HEK293 (cell line): ENCODE results near the gene THSD4.
A peak's percentile ranks its signal among the peaks of the same experiment; 100 is the strongest.

ENCODE experiments used
- CTCF ChIA-PET: fragments of 350-600 bp; formaldehyde crosslinking; extraction: SDS; loops from one replicate; lab custom pipeline; 2021; ENCODE audit warnings: antibody characterized with exemption; lab: Yijun Ruan, JAX
- POLR2A ChIA-PET: fragments of 300-600 bp; formaldehyde crosslinking; extraction: SDS; loops from one replicate; lab custom pipeline; 2020; ENCODE audit warnings: antibody characterized with exemption, inconsistent platforms; lab: Yijun Ruan, JAX
- H3K27ac ChIP-seq: fragments of 200-500 bp; sonication (Bioruptor generic); 2 replicates; pipeline ENCODE4 v1.5.1; 2014; ENCODE audit warnings: low read depth, low read length, control low read depth, inconsistent platforms; ENCODE audit errors: extremely low read depth
- H3K36me3 ChIP-seq, 2 experiments: fragments of 200-500 bp in 1 of 2; sonication (Bioruptor generic) in 1 of 2; 1 replicate in 1 of 2; 2 replicates in 1 of 2; pipeline ENCODE4 v1.5.1; 2014 to 2017; ENCODE audit warnings: inconsistent platforms in 2 of 2, low read length in 2 of 2; ENCODE audit not compliant: control insufficient read depth in 2 of 2, insufficient read depth in 1 of 2
- H3K4me1 ChIP-seq: fragments of 200-500 bp; sonication (Bioruptor generic); 2 replicates; pipeline ENCODE4 v1.5.1; 2014; ENCODE audit warnings: mild to moderate bottlenecking, low read length, inconsistent platforms; ENCODE audit not compliant: control insufficient read depth, insufficient read depth
- H3K4me3 ChIP-seq: 2 replicates; pipeline ENCODE4 v1.5.1; 2011; ENCODE audit warnings: low read depth, mild to moderate bottlenecking, control low read depth, low read length, moderate library complexity
- H3K9me3 ChIP-seq: fragments of 200-500 bp; sonication (Bioruptor generic); 2 replicates; pipeline ENCODE4 v1.5.1; 2014; ENCODE audit warnings: low read depth, low read length, inconsistent platforms; ENCODE audit not compliant: control insufficient read depth, insufficient read depth
- CTCF ChIP-seq: fragments of 450-650 bp; formaldehyde crosslinking; IDR thresholded peaks from 2 replicates; pipeline ENCODE4 v1.5.1; 2016; ENCODE audit warnings: missing biosample characterization, missing genetic modification characterization
- GFI1B ChIP-seq: fragments of 450-650 bp; formaldehyde crosslinking; IDR thresholded peaks from 2 replicates; pipeline ENCODE4 v1.5.1; 2016; ENCODE audit warnings: missing biosample characterization, missing genetic modification characterization
- GLIS1 ChIP-seq: fragments of 450-650 bp; formaldehyde crosslinking; IDR thresholded peaks from 2 replicates; pipeline ENCODE4 v1.5.1; 2016; ENCODE audit warnings: missing biosample characterization, missing genetic modification characterization
- HOXD13 ChIP-seq: sonication (generic); formaldehyde crosslinking; IDR thresholded peaks from 2 replicates; pipeline ENCODE4 v1.8.0; 2022; ENCODE audit warnings: missing genetic modification reagents, borderline replicate concordance
- MEIS1 ChIP-seq: sonication (generic); formaldehyde crosslinking; IDR thresholded peaks from 2 replicates; pipeline ENCODE4 v1.8.1; 2022; ENCODE audit warnings: missing genetic modification reagents, mild to moderate bottlenecking, borderline replicate concordance
- MZF1 ChIP-seq: fragments of 450-650 bp; formaldehyde crosslinking; IDR thresholded peaks from 2 replicates; pipeline ENCODE4 v1.5.1; 2017; ENCODE audit warnings: missing biosample characterization, missing genetic modification characterization, borderline replicate concordance
- SP2 ChIP-seq: fragments of 450-650 bp; formaldehyde crosslinking; IDR thresholded peaks from 2 replicates; pipeline ENCODE4 v1.5.1; 2016; ENCODE audit warnings: missing biosample characterization, missing genetic modification characterization
- WT1 ChIP-seq: fragments of 450-650 bp; formaldehyde crosslinking; IDR thresholded peaks from 2 replicates; pipeline ENCODE4 v1.5.1; 2016; ENCODE audit warnings: missing biosample characterization, missing genetic modification characterization
- ZBTB10 ChIP-seq: fragments of 450-650 bp; formaldehyde crosslinking; IDR thresholded peaks from 2 replicates; pipeline ENCODE4 v1.5.1; 2016; ENCODE audit warnings: missing biosample characterization, missing genetic modification characterization
- ZBTB17 ChIP-seq: fragments of 450-650 bp; formaldehyde crosslinking; IDR thresholded peaks from 2 replicates; pipeline ENCODE4 v1.5.1; 2016; ENCODE audit warnings: missing biosample characterization, missing genetic modification characterization
- ZFP69B ChIP-seq: fragments of 450-650 bp; formaldehyde crosslinking; IDR thresholded peaks from 2 replicates; pipeline ENCODE4 v1.5.1; 2016; ENCODE audit warnings: missing biosample characterization, missing genetic modification characterization
- ZNF114 ChIP-seq: fragments of 450-650 bp; formaldehyde crosslinking; IDR thresholded peaks from 2 replicates; pipeline ENCODE4 v1.5.0; 2017; ENCODE audit warnings: missing biosample characterization, missing genetic modification characterization
- ZNF274 ChIP-seq, 2 experiments: fragments of 200-500 bp in 1 of 2; fragments of 450-650 bp in 1 of 2; sonication (Bioruptor generic) in 1 of 2; formaldehyde crosslinking in 1 of 2; IDR thresholded peaks; 2 replicates each; pipeline versions ENCODE4 v1.5.1 to v1.6.1; 2014 to 2016; ENCODE audit warnings: borderline replicate concordance in 1 of 2, inconsistent platforms in 1 of 2, low read length in 1 of 2, missing biosample characterization in 1 of 2, missing genetic modification characterization in 1 of 2
- ZNF311 ChIP-seq: fragments of 450-650 bp; formaldehyde crosslinking; IDR thresholded peaks from 2 replicates; pipeline ENCODE4 v1.5.1; 2017; ENCODE audit warnings: missing biosample characterization, missing genetic modification characterization, borderline replicate concordance
- ZNF394 ChIP-seq: fragments of 450-650 bp; formaldehyde crosslinking; IDR thresholded peaks from 2 replicates; pipeline ENCODE4 v1.5.1; 2016; ENCODE audit warnings: missing biosample characterization, missing genetic modification characterization, mild to moderate bottlenecking, moderate library complexity, borderline replicate concordance
- ZNF513 ChIP-seq: fragments of 450-650 bp; IDR thresholded peaks from 2 replicates; pipeline ENCODE4 v1.5.1; 2018; ENCODE audit warnings: missing biosample characterization, missing genetic modification characterization
- ZNF521 ChIP-seq: fragments of 450-650 bp; formaldehyde crosslinking; IDR thresholded peaks from 2 replicates; pipeline ENCODE4 v1.5.1; 2017; ENCODE audit warnings: missing biosample characterization, mild to moderate bottlenecking, missing genetic modification characterization
- ZNF639 ChIP-seq: fragments of 450-650 bp; formaldehyde crosslinking; IDR thresholded peaks from 2 replicates; pipeline ENCODE4 v1.5.1; 2016; ENCODE audit warnings: missing biosample characterization, missing genetic modification characterization
- ZNF654 ChIP-seq: fragments of 450-650 bp; formaldehyde crosslinking; IDR thresholded peaks from 2 replicates; pipeline ENCODE4 v1.5.1; 2016; ENCODE audit warnings: low read depth, missing biosample characterization, missing genetic modification characterization
- ZNF660 ChIP-seq: fragments of 450-650 bp; IDR thresholded peaks from 2 replicates; pipeline ENCODE4 v1.5.1; 2018; ENCODE audit warnings: missing biosample characterization, mild to moderate bottlenecking, missing genetic modification characterization
- ZNF747 ChIP-seq: fragments of 450-650 bp; formaldehyde crosslinking; IDR thresholded peaks from 2 replicates; pipeline ENCODE4 v1.5.1; 2016; ENCODE audit warnings: missing biosample characterization, missing genetic modification characterization
- ZNF776 ChIP-seq: fragments of 450-650 bp; formaldehyde crosslinking; IDR thresholded peaks from 2 replicates; pipeline ENCODE4 v1.5.0; 2017; ENCODE audit warnings: missing biosample characterization, missing genetic modification characterization, borderline replicate concordance
- ZNF830 ChIP-seq: fragments of 450-650 bp; IDR thresholded peaks from 2 replicates; pipeline ENCODE4 v1.5.0; 2018; ENCODE audit warnings: missing biosample characterization, missing genetic modification characterization, low read depth, mild to moderate bottlenecking, moderate library complexity
- ZSCAN30 ChIP-seq: fragments of 450-650 bp; IDR thresholded peaks from 2 replicates; pipeline ENCODE4 v1.5.1; 2018; ENCODE audit warnings: missing biosample characterization, mild to moderate bottlenecking, missing genetic modification characterization, moderate library complexity
- TF ChIP-seq, protein P1 (sequence below): fragments of 450-650 bp; formaldehyde crosslinking; IDR thresholded peaks from 2 replicates; pipeline ENCODE4 v1.5.1; 2017; ENCODE audit warnings: missing biosample characterization, missing genetic modification characterization

The THSD4 gene

DNA sequence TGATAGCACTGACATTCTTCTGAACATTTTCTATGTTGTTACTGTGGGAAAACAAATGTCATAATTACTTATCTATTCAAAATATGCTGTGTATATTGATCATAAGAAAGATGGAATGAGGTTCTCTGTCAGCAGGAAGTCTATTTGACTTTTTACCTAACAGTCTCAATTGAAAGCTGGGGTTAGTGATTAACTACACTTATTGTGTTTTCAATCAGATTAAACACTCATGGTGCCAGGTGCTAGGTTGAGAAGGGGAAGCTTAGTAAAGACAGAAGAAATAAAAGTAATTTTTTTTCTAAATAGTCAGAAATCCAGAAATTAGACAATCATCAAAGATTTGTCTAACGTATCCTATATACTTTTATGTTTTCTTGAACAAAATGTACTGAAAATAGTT, 414.1 kb downstream of the THSD4 start (continued):
- no peak for TF ChIP-seq ZNF521
- TF ChIP-seq ZNF114: no peak
- TF ChIP-seq WT1: no peak
- TF ChIP-seq ZNF830 (tag by site-specific recombination): no peak
- TF ChIP-seq, all 188 proteins: peak for 0

DNA sequence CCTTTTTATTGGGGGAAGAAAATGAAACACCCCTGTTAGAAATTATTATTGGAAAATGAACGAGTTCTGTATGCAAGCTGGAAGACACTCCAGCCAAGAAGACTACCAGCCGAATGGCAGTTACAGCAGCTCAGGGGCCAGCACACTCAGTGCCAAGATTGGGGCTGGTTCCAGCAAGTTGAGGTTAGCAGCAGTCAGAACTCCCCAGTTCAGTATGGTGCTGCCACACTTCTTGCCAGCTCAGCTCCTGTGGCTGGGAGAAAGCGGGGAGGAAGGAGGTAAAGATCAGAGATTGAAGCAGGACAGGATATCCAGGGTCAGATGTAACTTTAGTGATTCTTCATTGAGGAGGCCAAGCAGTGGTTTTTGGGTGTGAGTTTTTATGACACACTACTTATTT, 414.8 kb downstream of the THSD4 start:
- H3K27ac ChIP-seq: no peak overlapping the region
- peaks cover 4% of the 10 kb centered on the region for H3K4me1 ChIP-seq
- no peak overlapping the region for H3K4me3 ChIP-seq
- TF ChIP-seq MEIS1: no peak
- ChIA-PET POLR2A (no interaction called here), CTCF (interaction anchor here (1.0 to 2.8 kb wide), 7 partner anchors 21 to 271 kb away, joined by 3 to 17 read pairs (median 4); no protein-coding TSS in a partner anchor)
- no peaks in the 10 kb centered on the region for H3K9me3 ChIP-seq
- H3K36me3 ChIP-seq: no peaks in the 10 kb centered on the region

DNA sequence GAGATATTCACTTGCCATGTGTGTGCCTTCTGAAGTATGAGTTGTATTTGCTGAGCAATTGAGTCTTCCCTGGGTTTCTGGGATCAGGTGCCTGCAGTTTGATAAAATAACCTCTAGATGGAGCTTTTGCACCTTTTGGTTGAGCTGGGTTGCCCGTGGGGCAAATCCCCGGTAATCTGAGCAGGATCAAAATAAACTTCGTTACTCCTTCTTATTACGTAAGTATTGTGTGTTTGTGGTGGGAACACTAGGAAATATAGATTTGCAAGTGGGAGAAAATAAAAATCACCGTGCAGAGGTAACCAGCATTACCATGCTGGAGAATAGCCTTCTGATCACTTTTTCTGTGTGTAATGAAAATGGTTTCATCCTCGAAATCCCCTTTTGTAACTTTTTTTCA, 417.7 kb downstream of the THSD4 start:
- ChIA-PET CTCF (interaction anchor here (0.6 to 3.2 kb wide), 22 partner anchors 9 to 1991 kb away, joined by 3 to 25 read pairs (median 4); no protein-coding TSS in a partner anchor), POLR2A (no interaction called here)
- no peaks in the 10 kb centered on the region for H3K36me3 ChIP-seq
- H3K9me3 ChIP-seq: no peaks in the 10 kb centered on the region
- H3K4me1 ChIP-seq: no peaks in the 10 kb centered on the region
- no peak overlapping the region for H3K27ac ChIP-seq
- H3K4me3 ChIP-seq: no peak overlapping the region
- TF ChIP-seq ZNF274 (IDR thresholded peaks at IDR 0.05; ENCODE audit: low read length) (no peak), ZNF274 (tag by site-specific recombination; IDR thresholded peaks at IDR 0.05; ENCODE audit: borderline replicate concordance) (no peak), ZSCAN30 (0 out of 2 replicates have a peak, but pooled peaks have one; percentile 48), ZBTB17 (tag by site-specific recombination) (0 out of 2 replicates have a peak, but pooled peaks have one; percentile 45), GFI1B (peak; percentile 40; the same call in 1 of the 2 replicates), HOXD13 (CRISPR knock-in tag) (no peak), ZNF776 (tag by site-specific recombination) (no peak), ZNF394 (tag by site-specific recombination) (peak; percentile 25; the same call in 1 of the 2 replicates), ZBTB10 (tag by site-specific recombination) (no peak), CTCF (tag by site-specific recombination) (peak; percentile 61), SP2 (tag by site-specific recombination) (no peak), GLIS1 (0 out of 2 replicates have a peak, but pooled peaks have one; percentile 27), ZNF654 (peak; percentile 98), ZNF639 (tag by site-specific recombination) (peak; percentile 49; the same call in 1 of the 2 replicates), ZNF660 (peak; percentile 88), ZFP69B (tag by site-specific recombination) (0 out of 2 replicates have a peak, but pooled peaks have one; percentile 17), ZNF747 (tag by site-specific recombination) (no peak), ZNF311 (tag by site-specific recombination) (no peak), ZNF513 (tag by site-specific recombination) (no peak), MZF1 (peak; percentile 99)
- TF ChIP-seq, protein P1, sequence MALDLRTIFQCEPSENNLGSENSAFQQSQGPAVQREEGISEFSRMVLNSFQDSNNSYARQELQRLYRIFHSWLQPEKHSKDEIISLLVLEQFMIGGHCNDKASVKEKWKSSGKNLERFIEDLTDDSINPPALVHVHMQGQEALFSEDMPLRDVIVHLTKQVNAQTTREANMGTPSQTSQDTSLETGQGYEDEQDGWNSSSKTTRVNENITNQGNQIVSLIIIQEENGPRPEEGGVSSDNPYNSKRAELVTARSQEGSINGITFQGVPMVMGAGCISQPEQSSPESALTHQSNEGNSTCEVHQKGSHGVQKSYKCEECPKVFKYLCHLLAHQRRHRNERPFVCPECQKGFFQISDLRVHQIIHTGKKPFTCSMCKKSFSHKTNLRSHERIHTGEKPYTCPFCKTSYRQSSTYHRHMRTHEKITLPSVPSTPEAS (tag by site-specific recombination): 0 out of 2 replicates have a peak, but pooled peaks have one; percentile 10
